NOMO-1 treated with dmso at 0.1 percent for 144 hours (cell line): ENCODE data around the gene FBXO44.

Experiments used
- DNase-seq: peaks from one replicate; lab custom pipeline; 2025; ENCODE audit not compliant: unreplicated experiment; lab: John Stamatoyannopoulos, UW

The FBXO44 gene

DNA sequence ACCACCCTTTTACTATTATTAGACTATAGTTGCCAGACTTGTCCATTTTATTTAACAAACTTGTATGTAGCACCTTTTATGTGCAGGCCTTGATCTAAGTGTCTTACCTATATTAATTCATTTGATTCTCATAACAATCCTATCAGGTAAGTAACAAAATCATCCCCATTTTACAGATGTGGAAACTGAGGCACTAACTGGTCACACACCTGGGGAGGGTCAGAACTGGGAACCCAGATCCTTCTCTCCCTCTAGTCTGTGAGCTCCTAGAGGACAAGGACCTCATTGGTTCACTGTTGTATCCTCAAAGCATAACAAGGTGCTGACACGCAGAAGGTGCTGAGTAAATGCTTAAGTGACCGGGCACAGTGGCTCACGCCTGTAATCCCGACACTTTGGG is 15.3 kb upstream of the FBXO44 start:
- no peak for DNase-seq

DNA sequence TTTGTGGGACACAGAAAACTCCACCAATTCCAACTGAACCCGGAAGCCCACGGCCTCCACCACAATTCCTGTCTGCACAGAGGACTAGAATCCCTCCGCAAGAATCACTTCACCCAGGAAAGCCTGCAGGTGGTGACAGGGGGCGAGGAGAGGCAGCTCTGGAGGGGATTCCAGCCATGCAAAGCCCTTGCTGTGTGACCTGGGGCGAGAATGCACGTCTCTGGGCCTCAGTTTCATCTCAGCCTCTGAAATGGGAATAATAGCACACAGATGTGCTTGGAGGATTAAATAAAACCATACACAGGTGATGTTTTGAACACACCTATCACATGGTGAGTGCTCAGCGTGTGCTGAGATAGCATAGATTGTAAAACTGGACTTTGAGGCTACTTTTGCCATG is 14.6 kb upstream of the FBXO44 start:
- no peak for DNase-seq

DNA sequence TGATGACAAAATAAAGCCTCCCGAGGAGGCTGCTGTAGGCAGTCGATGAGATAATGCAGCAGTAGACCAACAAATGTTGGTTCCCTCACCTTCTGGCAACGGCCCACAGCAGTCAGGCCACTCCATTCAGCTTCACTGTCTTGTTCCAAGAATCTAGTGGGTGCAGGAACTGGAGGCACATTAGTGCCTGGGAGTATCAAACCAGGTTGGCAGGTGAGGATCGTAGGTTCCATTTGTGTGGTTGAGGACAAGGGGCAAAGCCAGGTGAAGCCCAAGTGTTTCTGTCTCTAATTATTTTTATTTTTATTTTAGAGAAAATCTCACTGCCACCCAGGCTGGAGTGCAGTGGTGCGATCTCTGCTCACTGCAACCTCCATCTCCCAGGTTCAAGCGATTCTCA is 13.7 kb upstream of the FBXO44 start:
- DNase-seq: no peak

DNA sequence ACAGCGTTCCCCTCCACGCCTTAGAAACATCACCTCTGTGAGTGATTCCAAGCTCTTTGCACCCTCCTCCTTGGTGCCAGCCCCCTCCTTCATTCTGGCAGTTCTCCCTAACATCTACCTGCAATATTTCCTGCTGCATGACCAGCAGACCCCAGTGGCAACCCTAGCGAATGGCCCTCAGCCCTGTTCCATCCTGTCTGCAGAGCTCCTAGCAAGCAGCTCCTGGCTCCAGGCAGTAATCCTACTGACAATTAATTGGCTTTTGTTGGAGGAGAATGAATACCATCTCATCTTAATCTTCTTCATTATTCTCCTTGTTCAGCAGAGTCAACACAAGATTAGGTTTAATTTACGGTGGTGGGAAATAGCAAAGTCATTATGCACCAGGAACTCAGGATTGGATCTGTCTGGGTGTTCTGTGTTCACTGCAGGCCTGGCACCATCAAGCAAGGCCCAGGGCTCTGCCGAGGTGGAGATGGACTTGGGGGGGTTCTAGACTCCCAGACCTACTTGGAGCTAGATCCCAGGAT is 12.8 kb upstream of the FBXO44 start:
- no peak for DNase-seq

- peak; percentile 28 for DNase-seq
Measured at GRCh38 chr1:11642418-11643017, 12.2 kb upstream of the FBXO44 start.

DNA sequence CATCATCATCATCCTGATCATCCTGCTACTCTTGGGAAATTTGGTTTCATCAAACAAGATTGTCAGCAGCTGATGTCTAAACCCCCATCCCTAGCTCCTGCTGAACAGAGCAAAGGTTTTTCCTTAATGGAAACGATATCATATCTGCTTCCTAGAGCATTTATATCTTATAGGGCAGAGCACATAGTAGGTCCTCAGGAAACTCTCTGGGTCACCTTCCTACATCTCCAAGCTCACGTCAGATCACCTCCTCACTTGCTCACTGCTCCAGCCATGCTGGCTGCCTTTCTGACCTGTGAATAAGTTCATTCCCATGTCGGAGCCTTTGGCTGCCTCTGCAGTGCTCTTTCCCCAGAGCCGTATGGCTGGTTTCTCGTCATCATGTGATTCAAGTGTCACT is 10.9 kb upstream of the FBXO44 start:
- DNase-seq: no peak

GRCh38 chr1:11645270-11645669 is 9.4 kb upstream of the FBXO44 start:
- no peak for DNase-seq

- peak; percentile 65 for DNase-seq
Measured at GRCh38 chr1:11645670-11646265, 8.9 kb upstream of the FBXO44 start.

DNA sequence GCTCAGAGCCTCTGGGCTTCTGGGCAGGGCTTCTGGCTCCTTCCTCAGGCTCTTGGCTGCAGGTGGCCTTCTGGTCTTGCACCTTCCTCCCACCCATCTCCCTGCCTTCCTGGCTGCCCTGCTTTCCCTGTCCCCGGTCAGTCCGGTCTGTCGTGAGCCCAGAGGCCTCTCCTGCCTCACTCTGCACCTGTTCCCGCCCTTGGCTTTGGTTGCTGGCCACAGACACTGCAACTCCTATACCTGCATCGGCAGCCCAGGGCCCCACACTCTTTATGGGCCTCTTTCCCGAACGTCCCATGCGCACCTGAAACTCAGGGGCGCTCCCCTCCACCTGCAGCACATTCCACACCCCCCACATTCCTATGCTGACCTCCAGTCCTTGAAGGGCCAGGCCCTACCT is 8.4 kb upstream of the FBXO44 start:
- DNase-seq: no peak

DNA sequence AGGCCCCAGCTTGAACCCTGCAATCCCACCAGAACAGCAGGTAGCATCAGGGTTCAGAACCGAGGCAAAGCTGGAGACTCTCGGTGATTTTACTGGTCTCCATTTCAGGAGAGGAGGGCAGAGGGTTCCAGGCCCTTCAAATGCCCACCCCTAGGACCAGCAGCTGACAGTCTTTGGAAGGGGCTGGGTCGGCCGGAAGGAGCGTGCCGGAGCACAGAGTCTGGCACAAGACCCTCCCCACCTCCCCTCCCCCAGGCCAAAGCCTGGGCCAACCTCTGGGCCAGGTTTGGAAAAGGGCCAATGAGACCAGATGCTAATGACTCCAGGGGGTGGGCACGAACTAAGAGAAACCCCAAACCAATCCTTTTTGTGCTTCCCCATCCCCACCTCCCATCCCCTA is 7.3 kb upstream of the FBXO44 start:
- DNase-seq: no peak

DNA sequence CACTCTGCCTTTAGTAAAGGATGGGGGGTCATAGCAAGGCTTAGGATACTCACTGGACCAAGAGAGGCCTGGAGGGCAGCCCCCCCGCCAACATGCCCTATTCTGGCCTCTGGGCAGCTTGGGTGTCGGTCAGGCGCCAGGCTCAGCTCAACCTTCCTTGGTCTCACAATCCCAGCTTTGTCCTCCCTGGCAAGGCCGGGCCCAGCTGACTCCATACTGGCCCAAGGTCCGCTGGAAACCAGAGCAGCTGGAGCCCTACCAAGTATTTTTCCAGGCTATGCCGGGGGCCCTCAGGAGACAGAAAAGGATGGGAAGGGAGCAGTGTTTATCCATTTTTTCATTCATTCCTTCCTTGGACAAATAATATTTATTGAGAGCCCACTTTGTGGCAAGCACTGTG is 6.6 kb upstream of the FBXO44 start:
- DNase-seq: no peak

GRCh38 chr1:11648732-11649158 is 5.9 kb upstream of the FBXO44 start:
- DNase-seq: no peak

- DNase-seq: no peak
Measured at GRCh38 chr1:11649237-11649623, 5.4 kb upstream of the FBXO44 start.

- DNase-seq: no peak
Measured at GRCh38 chr1:11649624-11650330, 4.9 kb upstream of the FBXO44 start.

- DNase-seq: peak; percentile 90
Measured at GRCh38 chr1:11650331-11650991, 4.2 kb upstream of the FBXO44 start.

DNA sequence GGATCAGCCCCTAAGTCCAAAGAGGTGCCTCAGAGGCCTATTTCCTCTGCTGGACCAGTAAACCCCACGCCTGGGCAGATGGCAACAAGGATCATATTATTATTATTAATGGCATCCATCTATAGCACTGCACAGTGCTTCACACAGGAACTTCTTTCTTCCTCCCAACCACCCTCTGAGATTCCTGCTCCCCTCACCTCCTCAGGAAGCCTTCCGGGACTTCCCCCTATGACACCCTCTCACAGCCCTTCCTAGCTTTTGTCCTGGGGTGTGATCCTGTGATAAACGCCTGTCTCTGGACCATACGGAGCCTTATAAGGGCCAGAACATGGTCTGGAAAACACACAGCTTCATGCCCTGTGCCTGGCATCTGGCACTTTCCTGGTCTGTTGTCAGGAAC is 3.7 kb upstream of the FBXO44 start:
- DNase-seq: no peak

DNA sequence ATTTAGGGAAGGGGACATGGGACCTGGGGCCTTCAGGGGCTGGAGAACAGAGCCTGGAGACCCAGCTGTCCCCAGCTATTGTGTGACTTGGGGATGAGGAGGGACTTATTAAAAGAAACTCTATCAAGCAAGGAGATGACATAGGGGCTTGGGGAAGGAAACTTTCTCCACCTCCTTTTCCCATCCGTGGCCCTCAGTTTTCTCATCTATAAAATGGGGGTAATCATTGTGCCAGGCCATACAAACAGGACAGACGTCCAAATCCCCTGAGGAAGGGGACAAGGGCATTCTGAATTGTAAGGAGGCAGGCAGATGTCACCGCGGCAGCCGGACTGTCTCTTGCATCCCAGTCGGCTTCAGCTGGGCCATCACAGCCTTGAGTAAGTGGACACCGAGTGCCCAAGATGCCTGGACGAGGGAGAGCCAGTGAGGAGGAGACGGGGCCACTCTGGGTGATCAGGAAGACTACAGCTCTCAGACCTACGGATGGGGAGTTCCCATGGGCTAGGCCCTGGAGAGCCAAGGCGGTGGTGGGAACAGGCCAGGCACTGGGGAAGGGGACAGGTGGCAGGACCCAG is 2.4 kb upstream of the FBXO44 start:
- no peak for DNase-seq

DNA sequence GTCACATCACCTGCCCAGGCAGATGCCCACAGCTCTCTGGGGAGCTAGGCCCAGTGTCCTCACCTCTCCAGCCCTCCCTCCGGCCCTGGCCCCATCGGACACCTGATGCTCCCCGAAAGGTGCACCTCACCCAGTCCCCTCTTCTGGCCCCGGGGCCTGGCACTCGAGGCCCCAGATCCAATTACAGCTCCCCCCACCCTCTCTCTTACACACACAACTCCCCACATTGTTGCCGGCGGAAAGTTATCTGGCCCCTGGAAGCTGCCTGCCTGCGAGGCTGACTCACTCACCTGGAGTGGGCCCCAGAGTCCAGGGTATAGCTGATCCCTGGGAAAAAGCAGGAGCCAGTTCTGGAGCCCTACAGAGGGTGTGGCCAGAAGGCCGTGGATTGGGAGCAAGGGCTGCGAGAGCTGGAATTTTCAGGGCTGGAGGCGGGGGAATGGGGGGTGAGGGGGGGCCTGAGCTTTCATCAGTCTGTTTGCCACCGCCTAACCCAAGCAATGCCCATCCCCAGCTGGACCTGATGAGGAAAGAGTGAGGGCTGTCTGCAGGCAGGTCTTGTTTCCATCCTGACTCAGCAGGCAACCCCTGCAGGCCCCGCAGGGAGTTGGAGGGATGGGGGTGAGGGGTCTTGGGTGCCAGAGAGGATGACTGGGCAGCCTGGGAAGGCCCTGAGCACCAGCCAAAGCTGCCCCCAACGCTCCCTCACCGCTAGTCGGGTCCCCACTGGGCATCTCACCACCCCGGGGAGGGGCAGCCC is 1.4 kb upstream of the FBXO44 start:
- no peak for DNase-seq

DNA sequence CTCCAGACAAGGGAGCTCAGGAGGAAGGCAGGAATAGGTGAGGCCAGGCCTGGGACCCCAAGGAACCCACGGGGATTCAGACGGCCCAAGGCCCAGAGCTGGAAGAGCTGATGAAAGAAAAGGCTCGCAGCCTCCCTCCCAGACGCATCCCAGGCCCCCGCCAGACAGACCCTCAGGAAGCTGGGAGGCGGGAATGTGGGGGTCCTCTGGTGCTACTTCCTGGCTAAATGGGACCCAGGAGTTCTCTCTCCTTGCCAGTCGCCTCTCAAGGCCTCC is 878 bp upstream of the FBXO44 start:
- DNase-seq: no peak

- DNase-seq: no peak
Measured at GRCh38 chr1:11654939-11655808, 497 bp downstream of the FBXO44 start.
